Ascending aorta (tissue), 2 donors: ENCODE measurements around the gene CSGALNACT2. TPM values are rescaled to one million over a fixed set of nuclear protein-coding genes. Genes with fewer than 3 reads are reported as not detected.

Experiments
- DNase-seq, 2 donors: peaks; one replicate each; pipeline ENCODE4 v3.0.0-alpha.2; 2019; ENCODE audit warnings: low spot score in 2 of 2
- H3K27ac ChIP-seq, 2 donors: fragments of 200-600 bp; sonication (generic); one replicate each; pipeline ENCODE4 v1.5.1; 2016 to 2017; ENCODE audit warnings: mild to moderate bottlenecking in 1 of 2
- H3K27me3 ChIP-seq: fragments of 200-600 bp; sonication (generic); one replicate; pipeline ENCODE4 v1.5.1; 2017
- H3K36me3 ChIP-seq, 2 donors: fragments of 200-600 bp; sonication (generic); one replicate each; pipeline ENCODE4 v1.5.1; 2016
- H3K4me1 ChIP-seq, 2 donors: fragments of 200-600 bp; sonication (generic); one replicate each; pipeline ENCODE4 v1.5.1; 2016 to 2017; ENCODE audit warnings: mild to moderate bottlenecking in 1 of 2
- H3K4me3 ChIP-seq, 2 donors: fragments of 200-600 bp; sonication (generic); one replicate each; pipeline ENCODE4 v1.5.1; 2016 to 2017; ENCODE audit warnings: mild to moderate bottlenecking in 1 of 2
- H3K9me3 ChIP-seq, 2 donors: fragments of 200-600 bp; sonication (generic); one replicate each; pipeline ENCODE4 v1.5.1; 2016
- CTCF ChIP-seq, 3 experiments: fragments of 200-600 bp in 2 of 3; fragments of 450-650 bp in 1 of 3; sonication (generic) in 2 of 3; IDR thresholded peaks; one replicate each; pipeline ENCODE4 v1.5.1; 2016 to 2019; ENCODE audit warnings: antibody characterized with exemption in 3 of 3, mild to moderate bottlenecking in 1 of 3, moderate library complexity in 1 of 3
- intact Hi-C: fragments of 100-400 bp; cut with DNase I; formaldehyde crosslinking; loops from one replicate; pipeline ENCODE4 v1.15.1; 2023
- total RNA-seq: library from RNA; depleted of rRNA; stranded (reverse); fragments of >200 nt; gene quantifications from one replicate; pipeline ENCODE4 v1.1.0, GENCODE V29; 2016

Gene CSGALNACT2
- total RNA-seq, 1 donor from 2014 or later, result 19.7 TPM

DNA sequence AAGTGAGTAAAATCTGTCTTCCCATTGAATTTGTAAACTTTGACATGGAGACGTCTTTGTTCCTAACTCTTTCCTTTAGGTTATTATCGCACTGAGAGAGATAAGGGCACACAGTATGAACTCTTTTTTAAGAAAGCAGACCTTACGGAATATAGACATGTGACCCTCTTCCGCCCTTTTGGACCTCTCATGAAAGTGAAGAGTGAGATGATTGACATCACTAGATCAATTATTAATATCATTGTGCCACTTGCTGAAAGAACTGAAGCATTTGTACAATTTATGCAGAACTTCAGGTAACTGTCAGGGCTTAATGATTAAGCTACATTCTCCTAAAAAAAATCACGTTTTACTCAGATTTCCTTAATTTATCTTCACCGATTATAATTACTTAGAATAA, 20.4 kb downstream of the CSGALNACT2 start:
- Histone ChIP-seq H3K4me1 (peaks cover 3 to 8% of the 10 kb centered on the region in 2 donors), H3K36me3 (peaks cover 10 to 17% of the 10 kb centered on the region in 2 donors), H3K4me3 (no peak overlapping the region), H3K27ac (no peak overlapping the region), H3K9me3 (no peaks in the 10 kb centered on the region), H3K27me3 (no peaks in the 10 kb centered on the region)
- no peak for DNase-seq
- intact Hi-C loops, result no loop called here
- TF ChIP-seq CTCF (IDR thresholded peaks at IDR 0.05), result no peak

- peaks cover 10 to 23% of the 10 kb centered on the region in 2 donors for H3K36me3 ChIP-seq
- TF ChIP-seq CTCF (IDR thresholded peaks at IDR 0.05), result no peak
- peak overlapping the region in 1 of 2 donors; percentile 42 for H3K27ac ChIP-seq
- H3K4me1 ChIP-seq, result peaks cover 3 to 6% of the 10 kb centered on the region in 2 donors
- H3K27me3 ChIP-seq, result no peaks in the 10 kb centered on the region
- H3K9me3 ChIP-seq, result no peaks in the 10 kb centered on the region
- H3K4me3 ChIP-seq, result no peak overlapping the region
- DNase-seq, result no peak
- intact Hi-C loops, result no loop called here
Observed at GRCh38 chr10:43160046-43160920, 22.0 kb downstream of the CSGALNACT2 start.

DNA sequence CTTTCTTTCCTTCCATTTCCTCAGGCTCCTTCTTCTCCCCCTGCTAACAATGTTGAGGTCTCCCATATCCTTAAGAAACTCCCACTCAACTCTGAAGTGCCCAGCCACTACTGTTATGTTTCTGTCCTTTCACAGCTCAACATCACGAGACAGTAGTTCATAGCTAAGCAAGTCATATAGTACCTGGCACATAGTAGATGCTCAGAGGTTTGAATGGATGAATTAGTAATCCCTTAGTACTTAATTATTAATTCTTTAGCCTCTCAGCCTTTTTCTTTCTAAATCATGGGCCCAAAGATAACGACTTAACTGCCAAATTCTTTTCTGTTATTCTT, 22.6 kb downstream of the CSGALNACT2 start:
- no peaks in the 10 kb centered on the region for H3K9me3 ChIP-seq
- no peaks in the 10 kb centered on the region for H3K27me3 ChIP-seq
- intact Hi-C loops, result no loop called here
- H3K4me3 ChIP-seq, result no peak overlapping the region
- TF ChIP-seq CTCF (IDR thresholded peaks at IDR 0.05), result no peak
- DNase-seq, result no peak
- no peak overlapping the region for H3K27ac ChIP-seq
- peaks cover 3 to 6% of the 10 kb centered on the region in 2 donors for H3K4me1 ChIP-seq
- peaks cover 10 to 23% of the 10 kb centered on the region in 2 donors for H3K36me3 ChIP-seq

DNA sequence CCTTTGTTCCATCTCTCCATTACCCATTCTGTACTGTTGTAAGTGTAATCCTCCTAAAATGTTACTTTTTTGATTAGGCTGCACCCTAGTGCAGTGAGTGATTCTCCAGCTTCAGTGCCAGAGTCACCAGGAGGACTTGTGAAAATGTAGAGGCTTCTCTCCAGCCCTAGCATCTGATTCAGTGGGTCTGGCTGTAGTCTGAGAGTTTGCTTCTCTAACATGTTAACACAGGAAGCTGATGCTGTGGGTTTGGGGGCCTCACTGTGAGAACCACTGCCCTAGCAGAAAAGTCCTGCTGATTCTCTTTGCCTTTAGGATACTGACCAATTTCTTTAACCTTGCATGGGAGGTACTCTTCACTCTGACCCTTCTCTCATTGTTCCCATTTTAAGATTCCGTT, 24.4 kb downstream of the CSGALNACT2 start:
- Histone ChIP-seq H3K4me1 (peaks cover 0 to 3% of the 10 kb centered on the region in 2 donors), H3K9me3 (no peaks in the 10 kb centered on the region), H3K4me3 (no peak overlapping the region), H3K36me3 (peaks cover 10 to 23% of the 10 kb centered on the region in 2 donors), H3K27me3 (no peaks in the 10 kb centered on the region), H3K27ac (no peak overlapping the region)
- no peak for TF ChIP-seq CTCF (IDR thresholded peaks at IDR 0.05)
- DNase-seq, result no peak
- intact Hi-C loops, result no loop called here

DNA sequence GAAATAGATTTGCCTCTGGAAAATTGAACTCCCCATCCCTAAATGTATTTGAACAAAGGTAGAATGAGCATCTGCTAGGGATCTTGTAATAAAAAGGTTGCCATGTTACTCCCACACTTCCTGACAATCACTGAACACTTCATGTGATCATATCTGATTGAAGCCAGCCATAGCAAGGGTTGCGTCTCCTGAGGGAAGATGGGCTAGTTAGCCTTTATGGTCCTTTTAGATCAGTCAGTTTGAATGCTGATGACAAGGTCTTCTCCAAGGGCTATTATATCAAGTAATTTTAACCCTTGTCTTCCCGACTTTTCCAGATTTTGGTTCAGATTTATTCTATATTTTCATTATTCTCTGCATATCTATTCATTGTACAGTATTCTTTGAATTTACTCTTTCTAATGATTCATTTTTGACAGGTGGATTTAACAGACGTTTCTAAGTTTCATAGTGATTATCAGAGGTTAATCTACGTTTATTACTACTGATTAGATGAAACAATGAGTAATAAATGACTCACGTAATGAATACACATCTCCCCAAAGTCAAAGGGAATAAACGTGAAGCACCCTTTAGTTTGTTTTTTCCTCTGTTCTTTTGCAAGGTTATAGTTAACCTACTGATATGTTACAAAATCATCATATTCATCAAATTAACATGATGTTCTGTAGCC, 28.1 kb downstream of the CSGALNACT2 start:
- DNase-seq, result no peak
- no peak overlapping the region for H3K4me3 ChIP-seq
- no peaks in the 10 kb centered on the region for H3K4me1 ChIP-seq
- peaks cover 9 to 44% of the 10 kb centered on the region in 2 donors for H3K36me3 ChIP-seq
- no peaks in the 10 kb centered on the region for H3K9me3 ChIP-seq
- H3K27me3 ChIP-seq, result no peaks in the 10 kb centered on the region
- no peak for TF ChIP-seq CTCF (IDR thresholded peaks at IDR 0.05)
- H3K27ac ChIP-seq, result no peak overlapping the region
- intact Hi-C loops, result no loop called here
